HuH-7.5 (cell line): ENCODE data around the gene MBOAT1.
A peak's percentile ranks its signal among the peaks of the same experiment; 100 is the strongest.
"Not testable (repeated sequence)": the region's sequence is repeated elsewhere in the genome, so short reads cannot be mapped to it uniquely, and the experiment has no call there.

Source experiments
- DNase-seq: peaks from one replicate; pipeline ENCODE4 v3.0.0; 2011; ENCODE audit warnings: low spot score

The MBOAT1 gene, protein sequence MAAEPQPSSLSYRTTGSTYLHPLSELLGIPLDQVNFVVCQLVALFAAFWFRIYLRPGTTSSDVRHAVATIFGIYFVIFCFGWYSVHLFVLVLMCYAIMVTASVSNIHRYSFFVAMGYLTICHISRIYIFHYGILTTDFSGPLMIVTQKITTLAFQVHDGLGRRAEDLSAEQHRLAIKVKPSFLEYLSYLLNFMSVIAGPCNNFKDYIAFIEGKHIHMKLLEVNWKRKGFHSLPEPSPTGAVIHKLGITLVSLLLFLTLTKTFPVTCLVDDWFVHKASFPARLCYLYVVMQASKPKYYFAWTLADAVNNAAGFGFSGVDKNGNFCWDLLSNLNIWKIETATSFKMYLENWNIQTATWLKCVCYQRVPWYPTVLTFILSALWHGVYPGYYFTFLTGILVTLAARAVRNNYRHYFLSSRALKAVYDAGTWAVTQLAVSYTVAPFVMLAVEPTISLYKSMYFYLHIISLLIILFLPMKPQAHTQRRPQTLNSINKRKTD

DNA sequence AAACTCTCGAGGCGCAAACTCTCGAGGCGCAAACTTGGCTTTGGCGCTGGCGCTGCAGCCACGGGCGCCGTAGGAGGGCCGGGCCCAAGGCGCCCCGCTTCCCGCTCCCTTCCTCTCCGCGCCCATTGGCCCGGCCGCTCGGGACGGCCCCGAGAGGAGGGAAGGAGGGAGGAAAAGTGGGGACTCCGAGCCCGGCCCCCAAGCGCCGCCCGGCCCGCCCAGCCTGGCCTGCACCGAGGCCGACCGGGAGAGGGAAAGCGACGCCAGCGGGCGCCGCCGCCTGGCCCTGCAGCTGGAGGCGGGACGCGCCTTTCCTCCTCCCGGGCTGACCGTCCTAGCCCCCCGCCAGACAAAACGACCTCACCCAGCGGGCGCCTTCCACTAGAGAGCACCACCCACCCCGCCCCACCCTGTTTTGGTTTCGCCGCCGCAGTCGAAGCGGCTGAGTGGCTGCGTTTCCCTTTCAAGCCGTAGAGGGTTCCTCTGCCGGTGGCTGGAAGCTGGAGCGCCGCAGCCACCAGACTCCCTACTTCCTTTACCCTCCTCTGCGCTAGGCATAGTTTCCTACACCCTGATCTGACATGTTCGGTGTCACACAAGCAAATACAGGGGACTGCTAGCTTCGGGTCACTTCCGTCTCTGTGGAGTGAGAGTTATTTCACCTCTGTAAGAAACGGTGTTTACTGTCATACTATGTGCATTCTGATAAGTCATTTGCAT is at the start of gene MBOAT1:
Gene MBOAT1, minus strand, starts transcription at position 78 of the 720 bp plus-strand sequence. CDS start 235 bp downstream, outside the sequence.
- DNase-seq: peak; percentile 51

DNA sequence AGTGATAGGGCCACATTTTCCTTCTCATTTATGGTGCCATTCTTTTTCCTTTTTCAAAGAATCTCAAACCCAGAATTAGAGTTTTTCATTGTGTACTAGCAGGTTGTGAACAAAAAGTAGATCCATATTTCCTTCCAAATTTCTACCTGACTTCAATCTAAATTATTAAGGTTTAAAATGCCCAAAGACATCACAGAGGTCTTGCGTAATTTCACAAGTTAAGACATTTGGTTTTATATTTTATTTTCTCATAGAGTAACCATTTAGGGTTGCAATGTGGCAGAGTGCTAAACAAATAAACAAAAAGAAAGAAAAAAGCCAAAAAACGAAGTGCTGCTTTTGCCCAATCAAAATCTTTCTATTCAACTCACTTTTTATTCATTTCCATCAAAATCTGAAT is 49.4 kb upstream of the MBOAT1 start:
- DNase-seq: no peak

DNA sequence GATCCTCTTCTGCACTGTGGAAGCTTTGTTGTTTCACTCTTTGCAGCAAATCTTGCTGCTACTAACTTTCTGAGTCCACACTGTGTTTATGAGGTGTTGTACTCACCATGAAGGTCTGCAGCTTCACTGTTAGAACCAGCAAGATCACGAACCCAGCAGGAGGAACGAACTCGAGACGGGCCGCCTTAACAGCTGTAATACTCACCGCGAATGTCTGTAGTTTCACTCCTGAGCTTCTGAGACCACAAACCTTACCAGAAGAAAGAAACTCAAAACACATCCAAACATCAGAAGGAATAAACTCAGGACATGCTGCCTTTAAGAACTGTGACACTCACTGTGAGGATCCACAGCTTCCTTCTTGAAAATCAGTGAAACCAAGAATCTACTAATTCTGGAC is 48.1 kb upstream of the MBOAT1 start:
- DNase-seq: no peak

DNA sequence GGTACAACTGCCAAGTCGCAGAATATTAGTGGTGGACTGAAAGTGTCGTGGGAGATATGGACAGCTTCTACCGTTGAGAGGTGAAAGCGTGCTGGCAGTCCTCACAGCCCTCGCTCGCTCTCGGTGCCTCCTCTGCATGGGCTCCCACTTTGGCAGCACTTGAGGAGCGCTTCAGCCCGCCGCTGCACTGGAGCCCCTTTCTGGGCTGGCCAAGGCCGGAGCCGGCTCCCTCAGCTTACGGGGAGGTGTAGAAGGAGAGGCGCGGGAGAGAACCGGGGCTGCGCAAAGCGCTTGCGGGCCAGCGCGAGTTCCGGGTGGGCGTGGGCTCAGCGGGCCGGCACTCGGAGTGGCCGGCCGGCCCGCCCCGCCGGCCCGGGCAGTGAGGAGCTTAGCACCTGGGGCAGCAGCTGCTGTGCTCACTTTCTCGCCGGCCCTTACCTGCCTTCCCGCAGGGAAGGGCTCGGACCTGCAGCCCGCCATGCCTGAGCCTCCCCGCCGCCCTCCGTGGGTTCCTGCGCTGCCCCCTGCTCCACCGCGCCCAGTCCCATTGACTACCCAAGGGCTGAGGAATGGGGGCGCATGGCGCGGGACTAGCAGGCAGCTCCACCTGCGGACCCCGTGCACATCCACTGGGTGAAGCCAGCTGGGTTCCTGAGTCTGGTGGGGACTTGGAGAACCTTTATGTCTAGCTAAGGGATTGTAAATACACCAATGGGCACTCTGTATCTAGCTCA is 47.2 kb upstream of the MBOAT1 start:
- no peak for DNase-seq

DNA sequence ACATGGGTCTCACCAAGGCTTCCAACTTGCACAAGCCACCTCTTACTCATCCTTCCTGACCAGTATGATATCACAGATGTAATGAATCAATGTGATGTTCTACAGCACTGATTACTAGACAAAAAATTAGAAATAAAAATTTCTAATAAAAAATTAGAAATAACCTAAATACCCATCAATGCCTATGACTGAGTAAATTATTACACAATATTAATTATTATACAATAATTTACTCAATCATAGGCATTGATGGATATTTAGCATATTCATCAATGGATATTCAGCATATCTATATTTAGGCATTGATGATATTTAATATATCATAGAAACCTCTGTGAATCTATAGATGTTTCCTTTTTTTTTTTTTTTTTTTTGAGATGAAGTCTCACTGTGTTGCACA is 43.2 kb upstream of the MBOAT1 start:
- DNase-seq: no peak

DNA sequence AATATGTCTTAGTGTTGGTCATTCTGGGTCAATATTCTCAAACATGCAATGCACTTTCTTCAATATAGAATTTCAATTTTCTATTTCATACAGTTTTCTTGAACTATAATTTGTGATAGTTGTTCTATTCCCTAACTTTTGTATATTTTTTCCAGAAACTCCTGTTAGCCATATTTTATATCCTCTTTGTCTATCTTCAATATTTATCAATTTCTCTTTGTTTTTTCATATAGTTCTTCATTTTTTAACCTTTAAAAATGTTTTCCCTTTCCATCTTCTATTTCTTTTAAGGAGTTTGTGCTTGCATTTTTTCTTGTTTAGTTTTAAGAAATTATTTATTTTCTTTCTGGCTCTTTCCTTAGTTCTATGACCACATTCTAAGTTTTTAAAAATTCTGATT is 42.0 kb upstream of the MBOAT1 start:
- no peak for DNase-seq

DNA sequence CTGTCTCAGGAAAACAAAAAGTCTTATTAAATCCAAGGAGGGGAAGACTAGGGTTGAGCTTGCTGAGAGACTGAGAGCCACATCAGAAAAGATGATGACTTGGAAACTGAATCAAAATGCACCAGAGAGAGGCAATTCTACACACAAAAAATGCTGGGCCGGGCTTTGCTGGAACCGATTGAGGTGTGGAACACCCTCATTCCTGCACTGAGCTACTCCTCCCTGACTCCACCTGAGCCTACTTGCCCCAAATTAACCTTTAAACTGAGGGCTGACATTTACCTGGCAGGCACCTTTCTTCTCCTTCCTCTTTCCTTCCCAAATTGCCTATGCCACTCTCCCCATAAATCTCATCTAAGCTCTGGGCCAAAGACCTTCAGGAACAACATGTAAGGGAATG is 40.8 kb upstream of the MBOAT1 start:
- no peak for DNase-seq

DNA sequence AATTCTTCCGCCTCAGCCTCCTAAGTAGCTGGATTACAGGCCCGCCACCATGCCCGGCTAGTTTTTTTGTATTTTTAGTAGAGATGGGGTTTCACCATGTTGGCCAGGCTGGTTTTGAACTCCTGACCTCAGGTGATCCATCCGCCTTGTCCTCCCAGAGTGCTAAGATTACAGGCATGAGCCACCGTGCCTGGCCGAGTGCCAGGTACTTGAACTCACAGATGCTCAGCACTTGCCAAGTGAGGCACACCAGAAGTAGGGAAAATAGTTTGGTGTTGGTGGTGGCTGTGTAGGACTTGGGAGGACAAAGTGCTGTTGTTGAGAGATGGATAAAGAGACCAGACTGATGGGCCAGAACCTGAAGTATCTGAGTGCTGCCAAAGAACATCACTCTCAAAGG is 40.0 kb upstream of the MBOAT1 start:
- no peak for DNase-seq

DNA sequence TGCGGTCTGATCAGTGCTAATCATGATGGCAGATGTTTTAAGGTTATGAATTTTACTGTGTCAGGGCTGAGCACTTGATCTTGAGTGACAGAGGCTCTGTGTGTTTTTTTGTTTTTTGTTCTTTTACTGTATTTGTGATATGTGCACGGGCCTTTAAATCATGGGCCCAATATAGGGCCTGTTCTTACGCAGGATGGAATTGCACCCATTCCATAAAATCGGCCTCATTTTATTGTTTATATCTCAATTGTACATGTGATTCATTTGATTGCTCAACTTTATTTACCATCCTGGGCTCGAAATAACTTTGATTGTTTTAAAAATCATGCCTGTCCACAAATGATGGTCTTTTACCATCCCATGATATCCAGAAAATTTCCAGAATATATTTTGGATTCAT is 39.3 kb upstream of the MBOAT1 start:
- DNase-seq: no peak

DNA sequence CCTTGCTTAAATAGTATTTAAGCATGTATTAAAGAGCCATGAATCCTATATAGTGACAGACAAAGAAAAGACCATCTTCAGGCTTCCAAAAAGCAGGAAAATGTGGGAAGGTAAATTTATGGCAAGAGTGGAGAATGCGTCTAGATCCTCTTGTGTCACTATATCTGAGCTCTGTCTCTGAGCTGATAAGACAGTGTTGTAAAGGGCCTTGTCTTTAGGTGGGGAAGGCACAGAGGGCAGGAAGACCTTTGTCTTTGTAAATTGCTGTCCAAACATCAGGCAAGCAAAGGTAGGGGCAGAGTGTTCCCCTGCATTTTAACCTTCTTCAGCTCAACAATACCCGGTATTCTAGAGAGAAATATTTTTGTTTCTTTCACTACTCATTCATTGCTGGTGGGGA is 33.9 kb upstream of the MBOAT1 start:
- DNase-seq: no peak

DNA sequence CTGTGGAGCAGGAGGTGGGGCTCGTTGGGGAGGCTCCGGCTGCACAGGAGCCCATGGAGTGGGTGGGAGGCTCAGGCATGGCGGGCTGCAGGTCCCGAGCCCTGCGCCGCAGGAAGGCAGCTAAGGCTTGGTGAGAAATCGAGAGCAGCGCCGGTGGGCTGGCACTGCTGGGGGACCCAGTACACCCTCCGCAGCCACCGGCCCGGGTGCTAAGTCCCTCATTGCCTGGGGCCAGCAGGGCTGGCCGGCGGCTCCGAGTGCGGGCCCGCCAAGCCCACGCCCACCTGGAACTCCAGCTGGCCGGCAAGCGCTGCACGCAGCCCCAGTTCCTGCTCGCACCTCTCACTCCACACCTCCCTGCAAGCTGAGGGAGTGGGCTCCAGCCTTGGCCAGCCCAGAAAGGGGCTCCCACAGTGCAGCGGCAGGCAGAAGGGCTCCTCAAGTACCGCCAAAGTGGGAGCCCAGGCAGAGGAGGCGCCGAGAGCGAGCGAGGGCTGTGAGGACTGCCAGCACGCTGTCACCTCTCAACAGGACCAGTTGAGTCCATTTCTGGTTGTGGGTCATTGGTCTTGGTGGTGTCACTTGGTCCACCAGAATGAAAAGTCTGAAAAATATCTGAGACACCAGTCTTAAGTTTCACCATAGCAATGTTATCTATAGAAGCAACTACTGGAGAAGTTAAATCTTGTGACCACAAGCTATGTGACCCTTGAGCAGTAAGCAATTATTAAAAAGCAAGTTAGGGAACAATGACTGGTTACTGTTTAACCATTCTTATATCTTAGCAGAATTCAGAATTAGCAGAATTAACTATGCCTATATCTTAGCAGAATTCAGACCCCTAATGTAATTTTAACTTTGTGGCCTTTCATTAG is 32.8 kb upstream of the MBOAT1 start:
- not testable (repeated sequence) for DNase-seq

DNA sequence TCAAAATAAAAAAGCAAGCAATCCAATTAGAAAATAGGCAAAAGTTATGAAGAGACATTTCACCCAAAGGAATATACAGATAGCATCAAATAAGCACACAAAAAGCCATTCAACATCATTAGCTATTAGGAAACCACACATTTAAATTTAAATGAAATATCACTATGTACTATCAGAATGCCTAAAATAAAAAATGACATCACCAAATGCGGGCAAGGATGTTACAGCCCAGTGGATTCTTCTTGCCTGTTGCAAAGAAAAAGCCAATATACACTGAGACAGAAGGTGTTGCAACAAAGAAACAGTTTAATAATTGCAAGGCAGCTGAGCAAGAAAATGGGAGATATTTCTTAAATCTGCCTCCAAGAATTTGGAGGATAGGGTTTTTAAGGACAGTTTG is 31.0 kb upstream of the MBOAT1 start:
- DNase-seq: no peak

DNA sequence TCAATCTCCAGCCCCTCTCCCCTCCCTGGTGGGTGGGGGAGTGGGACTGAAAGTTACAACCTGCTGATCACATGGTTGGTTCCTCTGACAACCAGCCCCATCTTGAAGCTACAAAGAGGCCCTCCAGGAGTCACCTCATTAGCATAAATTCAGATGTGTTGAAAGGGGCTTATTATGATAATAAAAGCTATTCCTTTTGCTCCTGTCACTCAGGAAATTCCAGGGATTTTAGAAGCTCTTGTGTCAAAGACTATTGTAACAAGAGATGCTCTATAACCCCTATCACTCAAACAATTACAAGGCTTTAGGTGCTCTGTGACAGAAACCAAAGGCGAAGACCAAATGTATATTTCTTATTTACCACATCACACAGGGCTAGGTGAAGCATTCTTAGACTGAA is 30.1 kb upstream of the MBOAT1 start:
- no peak for DNase-seq

DNA sequence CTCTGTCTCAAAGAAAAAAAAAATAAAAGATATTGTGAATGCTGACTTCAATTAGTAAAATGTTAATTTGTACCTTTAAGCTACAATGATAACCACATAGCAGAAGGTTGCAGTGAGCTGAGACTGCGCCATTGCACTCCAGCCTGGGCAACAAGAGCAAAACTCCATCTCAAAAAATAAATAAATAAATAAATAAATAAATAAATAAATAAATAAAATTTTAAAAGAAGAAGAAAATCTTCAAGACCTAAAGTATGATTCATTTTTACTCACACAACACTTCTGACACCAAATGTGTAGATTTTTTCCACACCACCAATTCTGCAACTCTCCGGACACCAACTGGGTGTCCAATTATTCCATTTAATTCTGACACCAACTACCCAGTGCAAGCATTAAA is 28.8 kb upstream of the MBOAT1 start:
- DNase-seq: no peak

DNA sequence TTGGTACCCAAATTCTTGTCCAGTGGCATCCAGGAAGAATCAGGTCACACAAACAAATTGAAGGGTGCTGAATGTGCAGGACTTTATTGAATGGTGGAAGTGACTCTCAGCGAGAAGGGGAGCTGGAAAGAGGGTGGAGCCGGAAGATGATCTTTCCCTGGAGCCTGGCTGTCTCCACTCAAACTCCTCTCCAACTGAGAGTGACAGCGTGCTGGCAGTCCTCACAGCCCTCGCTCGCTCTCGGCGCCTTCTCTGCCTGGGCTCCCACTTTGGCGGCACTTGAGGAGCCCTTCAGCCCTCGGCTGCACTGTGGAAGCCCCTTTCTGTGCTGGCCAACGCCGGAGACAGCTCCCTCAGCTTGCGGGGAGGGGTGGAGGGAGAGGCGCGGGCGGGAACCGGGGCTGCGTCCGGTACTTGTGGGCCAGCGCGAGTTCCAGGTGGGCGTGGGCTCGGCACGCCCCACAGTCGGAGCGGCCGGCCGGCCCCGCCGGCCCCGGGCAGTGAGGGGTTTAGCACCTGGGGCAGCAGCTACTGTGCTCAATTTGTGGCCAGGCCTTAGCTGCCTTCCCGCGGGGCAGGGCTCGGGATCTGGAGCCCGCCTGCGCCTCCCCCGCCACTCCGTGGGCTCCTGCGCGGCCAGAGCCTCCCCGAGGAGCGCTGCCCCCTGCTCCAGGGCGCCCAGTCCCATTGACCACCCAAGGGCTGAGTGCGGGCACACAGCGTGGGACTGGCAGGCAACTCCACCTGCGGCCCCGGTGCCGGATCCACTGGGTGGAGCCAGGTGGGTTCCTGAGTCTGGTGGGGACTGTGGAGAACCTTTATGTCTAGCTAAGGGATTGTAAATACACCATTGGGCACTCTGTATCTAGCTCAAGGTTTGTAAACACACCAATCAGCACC is 26.7 kb upstream of the MBOAT1 start:
- DNase-seq: no peak

DNA sequence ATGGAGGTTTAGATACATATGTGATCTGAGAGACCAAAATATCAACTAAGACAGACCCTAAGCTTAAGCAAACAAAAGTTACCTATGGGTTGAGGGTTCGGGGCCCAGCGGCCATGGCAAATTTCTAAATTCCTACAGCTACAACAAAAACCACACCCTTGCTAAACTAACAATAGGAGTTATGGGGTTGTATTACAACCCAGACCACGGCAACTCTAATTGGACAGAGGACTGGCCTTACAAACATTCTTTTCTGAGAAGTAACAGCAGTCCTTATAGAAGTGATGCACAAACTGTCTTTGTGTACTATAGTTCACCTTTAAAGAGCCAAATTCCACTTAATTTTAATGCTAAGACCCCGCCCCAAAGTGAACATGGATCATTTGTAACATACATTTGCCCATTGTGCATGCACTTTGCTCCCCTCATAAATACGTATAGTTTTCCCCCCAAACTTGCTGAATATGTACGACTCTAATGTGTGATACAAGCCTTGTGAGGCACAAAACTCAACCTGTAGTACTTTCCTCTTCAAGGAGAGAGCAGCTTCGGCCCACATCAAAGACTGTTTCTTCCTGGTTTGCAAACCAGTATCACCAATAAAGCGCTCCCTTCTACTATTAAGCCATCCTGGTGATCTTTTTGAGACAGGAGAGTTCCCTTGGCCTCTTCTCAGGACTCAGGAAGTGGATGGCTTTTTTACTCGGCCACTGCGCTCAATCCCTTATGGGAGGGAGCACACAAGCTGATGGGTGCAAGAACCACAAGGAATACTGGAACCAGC is 25.6 kb upstream of the MBOAT1 start:
- no peak for DNase-seq

DNA sequence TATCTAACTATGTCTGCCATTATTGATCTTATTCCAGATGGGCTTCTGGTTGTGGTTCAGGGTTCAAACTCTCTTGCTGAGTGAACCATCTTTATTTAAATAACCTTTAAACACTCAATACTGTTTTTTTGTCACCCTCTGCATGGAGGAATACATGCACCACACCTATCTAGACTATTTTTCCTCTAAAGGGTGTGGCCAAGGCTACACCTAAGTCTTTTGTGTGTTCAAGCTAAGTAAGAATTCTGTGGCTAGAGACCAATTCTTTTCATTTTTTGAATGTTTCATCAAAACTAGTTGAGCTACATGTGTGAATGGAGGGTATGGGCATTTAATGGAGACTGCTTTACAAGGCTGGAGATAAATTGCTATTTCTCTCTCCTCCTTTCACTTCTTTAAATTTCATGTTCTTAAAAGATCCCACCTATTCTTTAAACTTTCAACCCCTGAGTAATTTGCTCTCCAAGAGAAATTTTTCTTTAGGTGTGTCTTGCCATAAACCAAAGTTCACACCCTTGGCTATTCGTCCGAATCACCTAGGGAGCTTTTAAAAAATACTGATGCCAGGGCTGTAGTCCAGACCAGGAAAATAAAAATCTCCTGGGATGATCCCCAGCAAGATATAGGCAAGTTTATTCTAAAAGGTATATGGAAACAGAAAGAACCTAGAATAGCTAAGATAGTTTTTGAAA is 24.8 kb upstream of the MBOAT1 start:
- peak; percentile 20 for DNase-seq

DNA sequence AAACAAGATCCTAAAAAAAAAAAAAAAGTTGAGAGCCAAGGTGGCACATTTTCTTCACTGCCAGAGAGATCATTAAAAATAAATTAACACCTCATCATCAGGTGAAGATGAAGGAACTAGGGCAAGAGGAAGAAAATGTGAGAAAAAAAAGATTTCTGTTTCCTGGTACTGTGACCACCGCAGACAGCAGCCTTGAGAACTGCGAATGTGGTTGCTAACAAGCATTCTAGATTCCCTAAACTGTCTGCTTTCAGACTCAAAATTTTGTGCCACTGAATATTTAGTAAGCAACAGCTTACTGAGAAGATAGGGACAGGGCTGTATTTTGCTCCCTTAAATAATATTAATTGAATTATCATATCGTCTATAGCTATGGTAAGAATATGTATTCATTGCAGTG is 24.1 kb upstream of the MBOAT1 start:
- DNase-seq: no peak

DNA sequence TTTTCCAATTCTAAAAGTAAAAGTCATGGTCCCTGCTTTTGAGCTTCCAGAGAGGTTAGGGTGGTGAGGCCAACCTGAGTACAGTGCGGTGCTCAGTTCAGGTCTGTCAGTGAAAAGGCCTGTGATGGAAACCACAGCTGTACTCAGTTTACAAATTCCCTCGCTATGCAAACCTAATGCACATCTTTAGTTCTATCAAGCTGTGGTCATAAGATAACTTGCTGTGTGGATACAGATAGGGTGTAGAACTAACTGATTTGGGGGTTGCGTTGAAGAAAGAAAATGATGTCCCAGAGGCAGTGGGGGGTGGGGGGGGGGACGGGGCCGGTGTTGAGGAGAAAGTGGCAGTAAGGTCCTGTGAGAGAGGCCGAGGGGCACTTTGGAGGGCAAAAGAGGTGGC is 22.8 kb upstream of the MBOAT1 start:
- no peak for DNase-seq
